ENCODE data around the gene OCSTAMP.

DNA sequence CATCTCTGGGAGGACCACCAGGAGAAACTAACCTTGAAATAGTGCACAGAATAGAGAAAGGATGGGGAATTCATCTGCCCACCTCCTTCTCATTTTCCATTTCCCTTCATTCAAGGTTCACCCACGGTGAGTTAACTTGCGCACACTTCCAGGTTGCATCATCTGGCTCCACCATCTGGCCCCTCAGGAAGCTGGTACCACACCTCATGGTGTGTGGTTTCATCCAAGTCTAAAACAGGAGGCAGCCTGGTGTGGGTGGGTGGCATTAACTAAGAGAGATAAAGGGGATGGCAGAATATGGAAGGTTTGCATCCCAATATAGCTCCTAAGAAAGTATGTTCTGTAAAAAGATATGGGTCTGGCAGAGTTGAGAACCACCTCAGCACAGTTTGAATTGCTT, 40.9 kb downstream of the OCSTAMP start:
- TF ChIP-seq BHLHE40 (IDR thresholded peaks at IDR 0.05; ENCODE audit: borderline replicate concordance) (no peak), FOXK2 (IDR thresholded peaks at IDR 0.05) (no peak), SP1 (IDR thresholded peaks at IDR 0.05) (no peak), FOXM1 (IDR thresholded peaks at IDR 0.05; ENCODE audit: borderline replicate concordance) (no peak), ELF4 (IDR thresholded peaks at IDR 0.05) (no peak), L3MBTL2 (conservative IDR thresholded peaks at IDR 0.05) (no peak), SUZ12 (IDR thresholded peaks at IDR 0.05) (no peak), PKNOX1 (IDR thresholded peaks at IDR 0.05) (no peak), LEF1 (IDR thresholded peaks at IDR 0.05; ENCODE audit: borderline replicate concordance) (no peak)
